DND-41 (cell line): ENCODE measurements around the gene LHPP.

Experiments used
- CTCF ChIP-seq: IDR thresholded peaks from 2 replicates; pipeline ENCODE4 v1.5.1; 2012; ENCODE audit warnings: borderline replicate concordance, low read length, moderate library complexity, mild to moderate bottlenecking; ENCODE audit not compliant: poor library complexity, severe bottlenecking; ENCODE audit errors: extremely low read depth
- EZH2 ChIP-seq: IDR thresholded peaks from 3 replicates; pipeline ENCODE4 v1.6.1; 2012; ENCODE audit warnings: borderline replicate concordance, low read depth, mild to moderate bottlenecking, moderate library complexity, low read length, inconsistent platforms; ENCODE audit not compliant: severe bottlenecking

- no peak for TF ChIP-seq CTCF
- no peak for TF ChIP-seq EZH2
These were observed 111.1 kb downstream of the LHPP start for GRCh38 chr10:124572751-124573150.
